DMS153 treated with DMSO at 0.1 percent for 48 hours (cell line): ENCODE results near the gene C4orf50.

Experiments
- DNase-seq: peaks from one replicate; lab custom pipeline; 2025; ENCODE audit not compliant: unreplicated experiment; lab: John Stamatoyannopoulos, UW

C4orf50 gene

DNA sequence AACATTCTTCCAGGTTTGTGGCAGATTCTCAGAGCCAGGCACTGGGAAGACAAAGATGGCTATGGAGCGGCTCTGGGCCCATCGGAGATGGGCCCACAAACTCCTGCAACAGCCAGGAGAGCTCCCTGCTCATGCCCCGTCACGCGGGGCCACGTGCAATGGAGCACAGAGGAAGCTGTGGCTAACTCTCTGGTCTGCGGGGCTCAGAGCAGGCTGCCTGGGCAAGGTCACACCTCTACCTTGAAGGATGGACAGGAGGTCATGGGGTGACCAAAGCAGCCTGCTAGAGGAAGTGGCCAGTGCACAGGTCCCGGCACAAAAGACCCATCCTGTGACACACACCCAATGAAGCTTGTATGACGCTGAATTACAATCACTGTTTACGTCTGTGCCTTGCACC, 45.2 kb downstream of the C4orf50 start:
- no peak for DNase-seq

DNA sequence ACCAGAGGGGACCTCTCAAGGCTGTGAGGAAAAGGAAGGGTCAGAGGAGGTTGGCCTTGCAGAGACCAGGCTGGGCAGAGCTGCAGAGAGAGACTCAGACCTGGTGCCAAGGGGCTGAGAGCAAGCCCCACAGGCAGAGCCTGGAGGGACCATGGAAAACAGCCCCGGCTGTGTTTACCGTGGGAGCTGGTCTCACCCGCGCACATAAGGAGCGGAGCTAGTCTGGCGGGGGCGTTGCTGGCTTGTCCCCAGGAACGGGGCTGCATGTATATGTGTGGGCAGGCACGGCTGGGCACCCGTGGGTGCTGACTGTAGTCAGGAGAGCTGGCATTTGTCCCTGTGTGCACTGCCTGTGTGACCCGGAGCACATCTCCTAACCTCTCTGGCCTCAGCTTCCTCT, 45.7 kb downstream of the C4orf50 start:
- no peak for DNase-seq

DNA sequence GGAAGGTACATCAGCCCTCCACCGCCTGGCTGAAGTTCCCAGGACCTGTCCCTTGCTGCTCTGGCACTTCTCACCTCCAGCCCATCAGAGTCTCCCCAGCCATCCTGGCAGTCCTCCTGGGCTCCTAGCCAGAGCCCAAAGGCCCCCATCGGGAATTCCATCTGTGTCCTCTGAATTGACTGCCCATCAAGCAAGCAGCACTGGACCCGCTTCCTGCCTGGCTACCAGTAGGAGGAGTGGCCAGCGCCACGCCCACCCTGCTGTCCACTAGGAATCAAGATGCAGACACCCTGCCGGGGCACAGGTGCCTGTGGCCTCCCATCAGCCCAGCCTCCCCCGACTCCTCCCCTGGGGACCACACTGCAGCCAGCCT, 47.2 kb downstream of the C4orf50 start:
- no peak for DNase-seq

DNA sequence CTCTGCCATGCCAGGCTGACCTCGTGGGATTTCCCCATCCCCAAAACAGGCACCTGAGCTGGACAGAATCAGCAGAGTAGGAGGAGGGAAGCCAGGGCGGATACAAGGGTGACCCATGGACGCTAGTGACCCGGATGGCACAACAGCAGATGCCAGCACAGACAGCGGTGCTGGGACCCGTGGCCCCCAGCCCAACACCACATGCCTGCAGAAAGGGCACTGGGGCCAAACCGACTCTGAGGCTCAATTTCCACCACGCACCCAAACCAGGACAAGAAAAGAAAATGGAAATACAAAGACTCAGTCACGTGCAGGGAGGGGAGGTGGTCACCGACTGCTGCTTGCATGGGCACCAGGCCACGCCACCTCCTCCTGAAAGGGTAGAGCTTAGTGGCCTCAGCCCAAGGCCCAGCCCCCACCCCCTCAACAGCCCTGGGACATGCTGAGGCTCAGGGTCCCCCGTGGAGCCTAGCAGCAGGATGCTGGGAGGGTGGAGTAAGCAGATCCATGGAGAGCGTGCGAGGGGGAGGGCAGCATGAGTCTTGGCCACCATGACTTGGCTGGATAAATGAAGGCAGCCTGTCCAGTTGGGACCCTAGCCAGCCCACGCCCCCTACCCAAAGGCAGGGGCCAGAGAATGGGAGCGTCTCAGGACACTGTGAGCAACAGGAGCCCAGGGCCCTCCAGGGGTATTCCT, 47.7 kb downstream of the C4orf50 start:
- no peak for DNase-seq

DNA sequence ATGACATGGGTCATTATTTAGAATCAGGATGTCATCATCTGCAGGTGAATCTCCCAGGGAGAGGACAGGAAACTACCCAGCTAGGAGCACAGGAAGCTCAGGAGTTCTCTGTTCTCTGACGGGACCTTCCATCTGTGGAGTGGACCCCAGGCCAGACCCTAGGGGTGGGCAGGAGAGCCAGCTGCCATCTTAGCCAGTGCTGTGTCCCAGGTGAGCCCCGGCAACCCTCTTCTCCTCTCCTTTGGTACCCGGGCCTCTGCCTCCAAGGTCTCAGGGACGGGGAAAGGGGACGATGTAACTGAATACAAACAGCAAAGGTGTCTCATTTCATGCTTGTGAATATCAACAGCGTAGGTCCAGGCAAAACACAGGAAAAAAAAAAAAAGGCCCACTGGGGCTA, 48.5 kb downstream of the C4orf50 start:
- no peak for DNase-seq

DNA sequence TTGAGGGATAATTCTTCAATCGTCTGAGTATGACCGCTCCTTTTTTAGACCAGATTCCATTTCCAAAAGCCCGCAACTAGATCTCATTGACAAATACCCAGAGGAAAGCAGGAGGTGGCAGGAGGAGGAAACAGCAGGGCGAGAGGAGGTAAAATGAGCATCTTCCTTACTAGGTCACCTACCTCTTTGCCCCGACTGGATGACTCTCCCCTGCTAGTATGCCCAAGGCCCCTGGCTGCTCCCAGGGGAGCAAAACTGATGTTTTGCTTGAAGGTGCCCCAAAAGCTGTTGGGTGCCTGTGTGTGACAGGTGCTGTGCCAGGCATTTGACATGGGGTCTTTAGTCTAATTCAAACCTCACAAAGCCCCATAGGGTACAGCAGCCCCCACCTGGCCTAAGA, 48.9 kb downstream of the C4orf50 start:
- no peak for DNase-seq

DNA sequence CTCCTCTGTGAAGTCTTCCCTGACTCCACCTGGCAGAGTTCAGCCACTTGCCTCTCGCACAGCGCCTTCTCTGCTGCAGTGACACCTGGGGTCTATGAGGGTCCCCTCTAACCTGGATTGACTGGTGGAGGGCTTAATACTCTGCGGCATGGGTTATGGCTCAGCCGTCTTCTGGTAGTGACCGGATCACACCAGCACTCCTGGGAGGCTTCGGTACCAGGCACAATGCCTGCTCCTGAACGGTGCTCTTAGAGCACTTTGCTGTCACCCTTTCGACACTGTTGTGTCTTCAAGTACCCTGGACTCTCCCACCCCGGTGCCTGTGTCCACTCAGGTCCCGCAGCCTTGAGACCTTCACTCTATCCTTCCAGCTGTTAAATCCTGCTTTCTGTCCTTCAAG, 50.0 kb downstream of the C4orf50 start:
- DNase-seq, result no peak

DNA sequence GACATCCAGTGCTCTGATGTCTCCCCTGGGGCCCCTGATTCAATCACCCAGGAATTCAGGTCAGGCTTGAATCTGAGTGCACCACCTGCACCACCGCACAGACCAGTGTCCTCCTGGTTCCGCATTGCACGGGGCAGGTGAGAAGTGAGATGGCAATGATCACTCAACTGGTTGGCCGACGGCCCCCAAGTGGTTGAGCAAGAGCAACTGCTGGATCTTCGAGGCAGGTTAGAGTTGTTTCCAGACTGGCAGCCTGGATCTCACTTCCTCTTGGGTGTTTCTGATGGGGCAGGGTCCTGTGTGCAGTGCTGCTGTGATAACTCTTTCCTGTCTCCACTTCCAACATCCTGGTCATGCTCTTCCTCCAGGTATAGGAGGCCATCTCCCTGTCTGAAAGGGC, 50.4 kb downstream of the C4orf50 start:
- no peak for DNase-seq

DNA sequence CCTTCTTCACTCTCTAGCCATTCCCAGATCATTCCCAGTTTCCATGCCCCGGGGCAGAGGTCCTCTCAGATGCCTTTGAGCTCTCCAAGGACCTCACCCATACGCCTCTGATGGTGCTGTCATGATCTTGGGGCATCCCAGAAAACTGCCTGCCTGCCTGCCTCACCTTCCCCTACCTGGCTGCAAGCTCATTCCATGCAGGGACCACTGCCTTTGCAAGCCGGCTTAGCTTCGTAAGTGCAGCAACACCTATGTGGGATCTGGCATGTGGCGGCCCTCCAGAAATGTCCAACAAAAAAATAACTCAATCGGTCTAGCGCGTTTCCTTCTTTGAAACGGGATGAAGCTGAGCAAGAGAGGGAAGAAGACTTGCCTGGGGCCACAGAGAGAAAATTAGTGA, 53.0 kb downstream of the C4orf50 start:
- no peak for DNase-seq

DNA sequence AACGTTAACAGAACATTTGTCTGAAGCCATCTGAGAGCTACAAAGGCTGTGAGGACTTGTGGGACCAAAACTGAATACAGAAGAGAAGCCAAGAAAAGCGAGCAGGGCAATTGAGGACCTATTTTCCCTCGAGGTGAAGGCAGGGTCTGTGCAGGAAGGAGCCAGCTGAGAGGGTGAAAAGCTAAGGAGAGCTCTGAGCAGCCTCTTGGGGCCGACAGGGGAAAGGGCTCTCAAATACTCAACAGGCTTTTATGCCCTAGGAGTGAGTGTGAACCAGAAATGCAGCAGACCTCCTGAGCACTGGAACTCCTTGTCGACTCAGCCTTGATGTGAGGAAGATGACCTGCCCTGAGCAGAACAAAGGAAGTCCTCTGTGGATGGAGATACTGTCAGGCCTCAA, 54.2 kb downstream of the C4orf50 start:
- no peak for DNase-seq

DNA sequence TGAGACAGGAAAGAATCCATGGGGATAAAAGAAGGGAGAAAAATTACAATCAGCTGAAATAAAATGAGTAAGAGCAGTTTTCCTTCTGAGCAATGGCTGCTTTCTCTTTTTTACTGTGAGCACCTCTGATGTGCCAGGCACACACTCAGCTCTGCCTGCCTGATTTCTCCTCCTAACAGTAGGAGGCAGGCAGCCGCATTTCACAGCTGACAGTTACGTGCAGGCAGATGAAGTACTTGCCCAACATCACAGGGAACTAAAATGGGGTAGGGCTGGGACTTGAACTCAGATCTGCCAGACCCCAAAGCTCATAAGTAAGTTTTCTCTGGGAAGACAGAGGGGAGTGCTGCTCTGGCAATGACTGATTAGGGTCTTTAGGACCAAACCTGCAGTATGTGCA, 54.6 kb downstream of the C4orf50 start:
- DNase-seq, result no peak

DNA sequence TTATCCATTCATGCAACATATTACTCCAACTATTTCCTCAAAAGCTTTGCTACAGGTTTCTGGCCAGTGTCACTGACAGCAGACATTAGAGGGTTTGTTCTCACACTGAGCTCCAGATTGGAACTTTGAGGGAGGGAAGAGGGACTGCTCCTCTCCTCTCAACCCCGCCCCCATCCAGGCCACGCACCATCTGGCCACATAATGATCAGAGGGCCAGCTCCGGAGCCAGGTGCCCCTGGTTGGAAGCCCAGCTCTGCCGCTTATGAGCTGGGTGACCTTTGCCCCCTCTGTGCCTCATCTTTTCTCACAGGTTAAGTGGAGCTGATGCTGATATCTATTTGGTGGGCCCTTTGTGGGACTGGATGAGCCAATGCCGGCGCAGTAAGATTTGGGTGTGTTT, 55.8 kb downstream of the C4orf50 start:
- DNase-seq, result no peak

DNA sequence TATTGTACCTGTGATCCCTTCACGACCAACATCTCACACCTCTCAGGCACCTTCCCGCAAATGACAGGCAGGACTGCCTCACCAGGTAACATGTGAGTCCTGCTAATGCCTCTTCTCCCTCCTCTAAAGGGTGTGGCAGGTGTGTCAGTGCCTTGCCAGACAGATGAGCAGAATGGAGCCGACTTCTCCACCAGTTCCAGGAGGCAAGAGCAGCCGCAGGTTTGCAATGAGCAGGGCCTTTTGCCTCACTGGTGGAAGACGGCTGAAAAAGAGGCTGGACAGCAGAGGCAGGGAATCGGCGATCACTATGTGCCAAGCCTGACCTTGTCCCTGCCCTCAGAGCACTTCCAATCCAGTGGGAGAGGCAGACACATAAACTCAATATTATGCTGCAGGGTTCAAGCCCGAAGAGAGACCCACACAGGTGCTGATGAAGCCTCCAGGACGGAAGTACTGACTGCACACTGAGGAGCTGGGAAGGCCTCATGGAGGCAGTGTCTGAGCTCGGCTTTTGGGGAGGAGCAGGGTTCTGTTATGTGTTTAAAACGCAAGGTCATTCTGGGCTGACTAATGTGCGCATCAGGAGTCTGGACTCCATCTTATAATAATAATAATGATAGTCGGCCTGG, 57.9 kb downstream of the C4orf50 start:
- no peak for DNase-seq

DNA sequence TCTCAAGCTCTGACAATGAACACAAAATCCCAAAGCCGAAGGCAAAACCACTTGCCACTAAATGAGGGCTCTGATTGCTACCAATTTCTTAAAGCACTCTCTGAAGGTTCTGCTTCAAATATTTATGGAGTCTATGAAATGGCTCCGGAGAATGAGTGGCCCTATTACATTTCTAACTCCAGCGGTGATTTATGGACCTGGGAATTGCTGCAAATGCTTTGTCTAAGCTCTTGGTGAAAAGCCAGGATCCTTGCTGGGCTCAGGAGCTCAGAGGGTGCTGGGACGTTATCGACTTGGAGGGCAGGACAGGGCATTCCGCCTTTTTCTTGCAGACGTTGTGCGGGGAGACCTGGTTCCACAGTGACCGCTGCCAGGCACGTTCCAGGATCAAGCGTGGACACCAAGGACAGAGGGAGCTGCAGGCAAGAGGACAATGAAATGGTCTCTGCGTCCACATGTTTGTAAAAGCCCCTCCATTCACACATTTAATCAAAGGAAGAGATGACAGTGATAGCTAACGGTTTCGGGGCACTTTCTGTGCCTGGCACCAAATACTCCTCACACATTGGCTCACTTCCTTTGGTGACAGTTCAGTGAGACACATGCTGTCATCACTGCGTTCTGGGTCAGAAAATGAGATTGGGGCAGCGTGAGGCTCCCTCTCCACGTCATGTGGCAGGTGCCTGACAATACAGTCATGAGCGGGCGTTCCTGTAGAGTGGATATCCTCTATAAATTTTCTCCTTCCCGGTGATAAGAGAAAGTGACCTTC, 58.8 kb downstream of the C4orf50 start:
- DNase-seq, result no peak

DNA sequence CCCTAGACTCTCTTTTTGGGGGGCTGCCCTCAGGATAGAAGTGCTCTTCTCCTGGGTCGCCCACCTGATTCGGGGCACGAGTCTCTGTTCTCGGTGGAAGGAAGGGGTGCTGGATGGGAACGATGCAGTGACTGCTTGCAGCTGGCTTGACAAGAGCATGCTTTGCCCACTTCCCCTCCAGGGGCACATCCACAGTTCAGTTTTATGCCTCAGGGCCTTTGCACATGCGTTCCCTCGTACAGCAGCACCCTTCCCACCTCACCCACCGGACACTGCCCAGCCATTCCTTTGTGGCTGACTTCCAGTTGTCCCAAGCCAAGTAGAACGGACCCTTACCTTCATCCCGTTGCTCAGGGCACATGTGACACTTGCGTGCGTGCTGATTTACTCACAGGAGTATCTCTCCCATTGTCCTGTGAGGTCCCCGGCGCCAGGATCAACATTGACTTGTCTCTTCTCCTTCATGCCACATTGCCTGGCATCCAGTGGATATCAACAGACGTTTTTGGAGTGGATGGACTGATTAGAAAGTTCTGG, 60.0 kb downstream of the C4orf50 start:
- no peak for DNase-seq

DNA sequence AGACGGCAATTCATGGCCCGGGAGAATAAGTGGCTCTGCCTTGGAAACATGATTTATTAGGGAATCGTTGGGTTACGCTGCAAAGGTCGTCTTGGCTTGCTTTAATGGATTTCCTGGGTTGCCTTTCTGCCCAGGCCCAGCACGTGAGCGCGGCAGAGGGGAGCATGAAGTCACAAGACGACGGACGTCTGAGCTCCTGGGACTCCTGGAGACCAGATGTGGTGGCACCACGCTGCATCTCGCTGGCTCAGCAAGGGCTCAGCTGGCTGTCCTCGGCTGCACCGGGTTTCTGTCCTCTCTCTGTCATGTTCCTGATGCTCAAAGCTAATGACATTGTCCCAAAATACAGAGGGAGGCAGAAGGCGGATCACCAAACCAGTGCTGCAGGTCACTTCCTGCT, 61.2 kb downstream of the C4orf50 start:
- DNase-seq, result no peak

DNA sequence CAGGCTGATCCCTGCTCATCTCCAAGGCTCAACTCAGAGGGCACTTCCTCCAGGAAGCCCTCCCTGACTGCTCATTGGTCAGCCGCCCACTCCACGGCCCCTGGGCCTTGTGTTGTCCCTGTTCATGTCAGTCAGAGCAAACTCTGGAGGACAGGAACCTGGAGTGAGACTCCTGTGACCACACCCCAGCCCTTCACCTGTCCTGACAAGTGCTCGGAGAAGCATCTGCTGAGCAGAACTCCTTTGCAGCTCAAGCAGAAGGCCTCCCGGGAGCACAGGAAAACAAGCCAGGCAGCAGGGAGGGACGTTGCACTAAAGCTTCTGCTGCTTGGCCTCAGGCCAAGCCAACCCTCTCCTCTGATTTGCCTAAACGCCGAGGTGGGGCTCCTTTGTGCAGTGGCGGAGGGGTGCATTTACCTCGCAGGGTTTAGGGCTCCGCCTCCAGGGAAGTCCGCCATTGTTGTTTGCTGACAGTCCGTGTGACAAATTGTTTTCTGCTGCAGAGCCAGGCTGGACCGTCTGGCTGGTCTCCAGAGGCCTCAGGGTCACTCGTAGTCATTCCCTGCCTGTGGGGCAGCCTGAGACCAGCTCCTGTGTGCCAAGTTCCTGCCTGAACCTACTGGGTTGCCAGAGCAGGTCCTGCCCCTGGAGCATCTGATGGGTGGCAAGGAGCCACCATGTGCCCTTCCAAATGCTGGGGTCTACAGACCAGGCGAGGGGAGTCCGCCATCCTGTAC, 61.8 kb downstream of the C4orf50 start:
- peak; percentile 70 for DNase-seq

DNA sequence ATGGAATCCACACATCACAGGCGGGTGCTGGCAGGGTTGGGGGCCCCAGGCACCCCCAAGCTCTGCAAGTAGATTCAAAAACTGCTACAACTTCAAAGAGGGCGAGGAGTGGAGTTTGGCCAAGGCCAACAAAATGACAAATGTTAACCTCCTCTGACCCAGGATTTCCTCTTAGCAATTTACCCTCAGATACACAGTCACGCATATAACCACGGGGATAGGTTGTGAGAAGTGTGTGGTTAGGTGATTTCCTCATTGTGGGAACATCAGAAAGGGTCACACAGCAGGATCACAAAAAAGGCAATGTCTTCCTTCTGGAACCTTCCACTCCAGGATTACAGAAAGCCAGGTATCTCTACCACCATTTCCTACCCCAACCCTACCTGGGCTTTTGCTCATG, 62.4 kb downstream of the C4orf50 start:
- no peak for DNase-seq

DNA sequence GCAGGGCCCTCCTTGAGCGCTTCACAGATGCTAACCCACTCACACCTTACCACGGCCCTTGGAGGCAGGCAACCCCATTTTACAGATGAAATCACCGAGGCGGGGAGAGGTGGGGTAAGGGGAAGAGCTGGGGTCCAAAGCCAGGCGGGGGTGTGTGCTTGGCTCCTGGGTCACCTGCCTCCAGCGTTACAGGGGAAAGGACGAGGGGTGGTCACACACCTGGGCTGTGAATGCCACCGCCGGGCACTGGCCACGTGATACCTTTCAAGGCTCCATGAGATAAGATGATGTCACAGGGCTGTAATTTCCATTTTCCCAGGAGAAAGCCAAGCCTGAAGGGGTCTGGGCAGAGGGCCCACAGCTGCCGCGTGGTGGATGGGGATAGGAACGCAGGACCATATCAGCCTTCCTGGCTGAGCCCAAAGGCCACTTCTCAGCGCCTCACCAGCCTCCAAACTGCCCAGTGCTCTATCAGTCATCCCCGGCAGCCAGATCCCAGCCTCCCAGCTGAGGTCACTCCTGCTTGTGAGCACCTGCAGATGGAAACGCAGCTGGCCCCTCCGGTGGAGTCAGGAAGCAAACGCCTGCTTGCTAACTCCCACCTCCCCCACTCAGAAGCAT, 62.9 kb downstream of the C4orf50 start:
- no peak for DNase-seq

DNA sequence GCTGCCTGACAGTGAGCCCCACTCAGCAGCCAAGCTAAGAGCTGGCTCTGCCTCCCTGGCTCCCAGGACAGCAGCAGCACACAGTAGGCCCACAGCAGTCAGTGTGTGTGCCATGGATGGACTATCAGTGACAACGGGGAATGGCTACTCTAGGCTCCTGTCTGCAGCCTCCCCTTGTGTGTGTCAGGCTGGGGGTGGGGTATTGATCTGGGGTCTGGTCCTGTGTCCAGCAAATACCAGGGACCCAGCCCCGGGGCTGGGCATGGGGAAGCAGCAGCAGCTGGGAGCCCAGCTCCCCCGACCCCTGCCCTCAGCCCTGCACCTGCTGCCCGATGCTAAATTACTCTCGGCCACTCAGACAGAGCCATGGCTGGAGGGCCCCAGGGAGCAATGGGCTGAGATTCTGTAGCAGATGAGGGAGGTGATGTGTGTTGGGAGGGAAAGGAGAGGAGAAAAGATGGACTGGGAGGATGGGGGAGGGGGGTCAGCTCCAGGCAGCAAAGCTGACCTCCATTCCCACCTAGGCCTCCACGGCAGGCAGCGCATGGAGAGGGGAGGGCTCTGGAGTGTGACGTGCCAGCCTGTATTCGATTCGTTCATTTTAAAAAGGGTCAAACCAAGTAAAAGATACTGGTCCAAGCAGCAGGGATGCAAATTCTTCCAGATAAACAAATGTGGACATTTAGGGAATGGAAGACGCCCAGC, 64.0 kb downstream of the C4orf50 start:
- no peak for DNase-seq
